ENCODE results near the gene TMEM184A. TPM values are rescaled to one million over a fixed set of nuclear protein-coding genes. Genes with fewer than 3 reads are reported as not detected.

TMEM184A gene
- total RNA-seq, 6 experiments from 2014 or later = 15.1 to 32.8 (median 26.7) TPM

DNA sequence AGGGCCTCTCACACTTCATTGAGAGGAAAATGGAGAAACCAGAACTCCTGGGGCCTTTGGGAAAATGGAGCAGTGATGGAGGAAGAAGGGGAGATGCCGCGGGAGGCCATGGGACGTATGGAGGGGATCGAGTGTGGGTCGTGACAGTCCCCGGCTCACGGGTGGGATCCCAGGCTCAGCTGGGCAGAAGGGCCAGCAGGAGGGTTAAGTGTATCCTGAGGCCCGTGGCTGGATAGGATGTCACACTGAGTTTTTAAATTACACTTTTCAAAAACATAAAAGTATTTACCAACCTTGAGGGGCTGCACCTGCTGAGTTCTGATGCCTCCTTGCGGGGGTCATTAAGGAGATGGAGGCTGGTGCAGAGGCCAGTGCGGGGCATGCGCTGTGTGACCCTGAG is 41.8 kb upstream of the TMEM184A start:
- Histone ChIP-seq H3K27me3 (no peaks in the 10 kb centered on the region), H3K9me3 (no peaks in the 10 kb centered on the region), H3K36me3 (no peaks in the 10 kb centered on the region), H3K27ac (no peak overlapping the region), H3K4me3 (no peak overlapping the region), H3K4me1 (no peaks in the 10 kb centered on the region)
- intact Hi-C loops (cut with DNase I) = no loop called here
- DNase-seq = no peak
- ATAC-seq = no peak
- WGBS (ENCODE audit: insufficient coverage, low coverage, low lambda C conversion rate, missing lambda C conversion rate) = 88% methylated on average over 7 of the region's 11 CpGs
- TF ChIP-seq, protein P1, sequence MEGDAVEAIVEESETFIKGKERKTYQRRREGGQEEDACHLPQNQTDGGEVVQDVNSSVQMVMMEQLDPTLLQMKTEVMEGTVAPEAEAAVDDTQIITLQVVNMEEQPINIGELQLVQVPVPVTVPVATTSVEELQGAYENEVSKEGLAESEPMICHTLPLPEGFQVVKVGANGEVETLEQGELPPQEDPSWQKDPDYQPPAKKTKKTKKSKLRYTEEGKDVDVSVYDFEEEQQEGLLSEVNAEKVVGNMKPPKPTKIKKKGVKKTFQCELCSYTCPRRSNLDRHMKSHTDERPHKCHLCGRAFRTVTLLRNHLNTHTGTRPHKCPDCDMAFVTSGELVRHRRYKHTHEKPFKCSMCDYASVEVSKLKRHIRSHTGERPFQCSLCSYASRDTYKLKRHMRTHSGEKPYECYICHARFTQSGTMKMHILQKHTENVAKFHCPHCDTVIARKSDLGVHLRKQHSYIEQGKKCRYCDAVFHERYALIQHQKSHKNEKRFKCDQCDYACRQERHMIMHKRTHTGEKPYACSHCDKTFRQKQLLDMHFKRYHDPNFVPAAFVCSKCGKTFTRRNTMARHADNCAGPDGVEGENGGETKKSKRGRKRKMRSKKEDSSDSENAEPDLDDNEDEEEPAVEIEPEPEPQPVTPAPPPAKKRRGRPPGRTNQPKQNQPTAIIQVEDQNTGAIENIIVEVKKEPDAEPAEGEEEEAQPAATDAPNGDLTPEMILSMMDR (IDR thresholded peaks at IDR 0.05) = no peak
- no peak for TF ChIP-seq POLR2A (IDR thresholded peaks at IDR 0.05)

DNA sequence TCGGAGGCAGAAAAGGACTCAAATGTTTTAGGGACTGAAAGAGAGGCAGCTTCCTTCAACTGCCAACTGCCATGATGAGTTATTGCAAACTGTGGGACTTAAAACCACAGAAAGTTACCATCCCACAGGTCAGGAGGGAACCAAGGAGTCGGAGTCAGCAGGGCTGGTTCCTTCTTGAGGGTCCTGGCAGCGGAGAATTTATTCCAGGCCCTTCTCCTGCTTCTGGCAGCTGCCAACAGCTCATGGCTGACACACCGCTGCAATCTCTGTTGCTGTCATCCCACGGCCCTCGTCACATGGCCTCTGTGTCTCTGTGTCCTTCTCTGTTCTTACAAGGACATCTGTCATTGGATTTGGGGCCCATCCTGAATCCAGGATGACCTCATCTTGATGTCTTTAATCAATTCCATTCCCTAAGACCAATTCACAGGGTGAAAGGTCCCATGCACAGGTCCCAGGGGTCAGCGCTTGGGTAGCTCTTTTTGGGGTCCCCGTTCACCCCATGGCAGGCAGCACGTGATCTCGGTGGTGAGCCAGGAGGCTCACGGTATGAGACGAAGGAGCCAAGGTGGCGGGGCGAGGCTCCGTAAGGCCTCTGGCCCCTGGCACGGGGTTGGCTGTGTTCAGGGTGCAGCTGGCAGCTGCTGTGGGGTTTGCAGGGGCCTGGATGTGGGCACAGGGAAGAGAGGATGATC is 41.2 kb upstream of the TMEM184A start:
- no peak for DNase-seq
- ATAC-seq = no peak
- H3K9me3 ChIP-seq = no peaks in the 10 kb centered on the region
- no peaks in the 10 kb centered on the region for H3K4me1 ChIP-seq
- no peak overlapping the region for H3K27ac ChIP-seq
- H3K36me3 ChIP-seq = no peaks in the 10 kb centered on the region
- no peaks in the 10 kb centered on the region for H3K27me3 ChIP-seq
- intact Hi-C loops (cut with DNase I) = no loop called here
- TF ChIP-seq POLR2A (IDR thresholded peaks at IDR 0.05) = no peak
- TF ChIP-seq, protein P1 (IDR thresholded peaks at IDR 0.05) = no peak
- 49% methylated on average over 6 of the region's 16 CpGs for WGBS (ENCODE audit: insufficient coverage, low coverage, low lambda C conversion rate, missing lambda C conversion rate)
- no peak overlapping the region for H3K4me3 ChIP-seq

DNA sequence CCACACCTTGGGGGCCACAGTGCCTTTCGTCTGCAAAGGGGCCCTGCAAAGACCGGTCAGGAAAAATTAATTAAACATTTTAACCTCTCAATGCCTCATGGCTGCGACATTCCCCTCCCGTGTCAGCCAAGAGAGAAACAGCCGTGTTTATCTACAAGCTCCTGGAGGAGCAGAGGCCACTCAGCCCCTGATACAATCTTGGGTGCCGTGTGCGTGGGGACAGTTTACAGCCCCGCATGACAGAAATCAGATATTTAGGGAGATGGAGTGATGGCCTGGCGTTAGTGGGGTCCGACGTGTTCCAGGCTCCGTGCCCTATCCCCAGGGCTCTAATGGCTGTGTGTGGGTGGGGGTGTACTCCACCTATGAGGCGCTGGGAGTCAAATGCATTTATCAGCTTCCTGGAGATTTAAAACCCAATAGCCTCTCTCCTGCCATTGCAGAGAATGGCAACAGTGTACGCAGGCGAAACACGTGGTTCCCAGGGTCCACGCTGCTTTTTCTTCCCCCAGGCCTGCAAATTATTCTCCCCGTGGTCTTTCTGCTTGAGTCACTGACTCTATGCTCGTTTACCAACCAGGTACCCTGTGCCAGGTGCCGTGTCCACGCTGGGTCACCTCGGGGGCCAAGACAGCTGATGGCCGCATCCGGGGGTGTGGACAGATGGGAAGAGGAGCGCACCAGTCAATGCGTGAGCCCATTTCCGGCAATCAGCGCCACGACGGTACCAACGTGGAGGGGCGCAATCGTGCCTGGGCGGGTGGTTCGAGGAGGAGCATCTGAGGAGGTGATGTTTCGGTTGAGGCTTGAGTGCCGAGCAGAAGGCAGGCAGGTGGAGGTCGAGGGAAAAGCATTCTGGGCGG is 40.4 kb upstream of the TMEM184A start:
- H3K4me1 ChIP-seq = no peaks in the 10 kb centered on the region
- no peak for TF ChIP-seq POLR2A (IDR thresholded peaks at IDR 0.05)
- TF ChIP-seq, protein P1 (IDR thresholded peaks at IDR 0.05) = no peak
- DNase-seq (no peak), ATAC-seq (no peak)
- intact Hi-C loops (cut with DNase I) = no loop called here
- no peaks in the 10 kb centered on the region for H3K36me3 ChIP-seq
- no peaks in the 10 kb centered on the region for H3K27me3 ChIP-seq
- no peaks in the 10 kb centered on the region for H3K9me3 ChIP-seq
- WGBS (ENCODE audit: insufficient coverage, low coverage, low lambda C conversion rate, missing lambda C conversion rate) = 65% methylated on average over 32 of the region's 39 CpGs
- H3K4me3 ChIP-seq = no peak overlapping the region
- no peak overlapping the region for H3K27ac ChIP-seq

DNA sequence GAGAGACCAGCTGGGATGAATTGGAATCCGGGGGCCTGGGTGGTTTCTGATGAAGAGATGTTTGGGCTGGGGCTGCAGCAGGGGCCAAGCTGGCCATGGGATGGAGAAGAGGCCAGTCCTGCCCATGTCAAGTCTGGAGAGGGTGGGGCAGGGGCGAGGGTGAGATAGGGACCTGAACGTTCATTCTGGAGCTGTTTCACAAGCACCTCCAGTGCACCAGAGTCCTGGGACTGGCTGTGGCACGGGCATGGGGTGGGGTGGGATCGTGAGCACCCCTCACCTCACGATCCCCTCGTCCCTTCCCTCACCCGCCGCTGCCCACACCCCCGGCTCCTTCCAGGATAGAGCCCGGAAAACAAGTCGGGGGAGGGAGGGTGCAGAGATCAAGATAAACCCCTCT is 39.6 kb upstream of the TMEM184A start:
- no peak for DNase-seq
- Histone ChIP-seq H3K4me3 (no peak overlapping the region), H3K4me1 (no peaks in the 10 kb centered on the region), H3K9me3 (no peaks in the 10 kb centered on the region), H3K27me3 (no peaks in the 10 kb centered on the region), H3K27ac (no peak overlapping the region), H3K36me3 (no peaks in the 10 kb centered on the region)
- ATAC-seq = no peak
- intact Hi-C loops (cut with DNase I) = no loop called here
- TF ChIP-seq, protein P1 (IDR thresholded peaks at IDR 0.05) = no peak
- no peak for TF ChIP-seq POLR2A (IDR thresholded peaks at IDR 0.05)
- 68% methylated on average over 10 of the region's 12 CpGs for WGBS (ENCODE audit: insufficient coverage, low coverage, low lambda C conversion rate, missing lambda C conversion rate)
